Ecto neural progenitor cell (in vitro differentiated cells): ENCODE measurements around the gene MGMT.

Experiments used
- DNase-seq: peaks from one replicate; pipeline ENCODE4 v3.0.0-alpha.2; 2018; ENCODE audit warnings: low spot score

MGMT gene

DNA sequence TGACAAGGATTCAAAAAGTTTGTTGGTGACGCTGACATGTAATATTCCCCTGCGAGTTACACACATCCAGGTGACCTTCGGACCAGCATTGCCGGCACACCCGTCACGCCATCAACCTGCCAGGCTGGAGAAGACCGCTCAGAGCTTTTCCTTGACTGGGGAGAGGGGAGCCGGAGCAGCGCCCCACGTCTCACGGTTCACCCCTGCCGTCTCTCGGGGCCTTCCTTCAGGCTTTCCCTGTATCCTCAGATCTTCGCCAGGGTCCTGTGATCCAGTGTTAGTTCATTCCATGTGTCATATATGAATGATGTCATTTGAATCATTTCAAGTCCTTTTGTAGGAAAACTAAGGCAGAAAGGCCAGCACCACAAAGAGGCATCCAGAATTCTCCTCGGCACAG lies 127.8 kb downstream of the MGMT start:
- DNase-seq = no peak

DNA sequence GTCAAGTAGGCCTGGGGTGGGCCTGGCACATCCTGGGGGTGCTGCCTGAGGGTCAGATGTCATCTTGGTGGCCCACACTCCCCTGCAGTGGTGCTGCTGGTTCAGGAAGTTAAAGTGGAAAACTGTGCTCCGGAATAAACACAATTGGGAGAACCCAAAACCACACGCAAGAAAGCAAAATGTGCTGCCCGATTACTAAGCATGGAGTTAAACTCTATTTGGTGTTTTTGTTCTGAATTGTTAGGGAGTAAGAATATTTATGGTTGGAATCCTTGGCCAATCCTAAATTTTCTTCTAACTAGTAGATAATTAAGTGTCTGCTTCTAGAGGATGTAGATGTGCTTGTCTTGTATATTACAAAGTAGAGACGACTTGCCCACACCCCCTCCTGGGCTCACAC lies 131.4 kb downstream of the MGMT start:
- no peak for DNase-seq

DNA sequence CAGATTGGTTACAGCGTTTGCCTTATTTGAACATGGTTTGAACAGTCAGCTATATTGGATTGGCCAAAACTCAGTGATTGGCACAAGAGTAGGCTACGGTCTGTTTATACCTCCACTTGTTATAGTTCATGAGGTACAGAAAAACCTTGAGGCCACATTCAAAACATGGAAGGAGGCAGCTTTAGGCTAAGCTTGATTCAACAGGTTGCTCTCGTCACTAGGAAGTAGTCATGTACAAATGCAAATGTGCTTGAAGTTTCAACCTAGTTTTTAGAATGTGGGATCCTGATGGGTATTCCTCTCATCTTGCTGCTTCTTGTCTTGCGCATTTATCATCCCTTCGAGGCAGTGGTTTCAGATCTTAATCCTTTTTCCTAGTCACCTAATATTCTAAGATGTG lies 132.1 kb downstream of the MGMT start:
- DNase-seq = no peak

- no peak for DNase-seq
Observed at GRCh38 chr10:129601737-129602136, 134.7 kb downstream of the MGMT start.

DNA sequence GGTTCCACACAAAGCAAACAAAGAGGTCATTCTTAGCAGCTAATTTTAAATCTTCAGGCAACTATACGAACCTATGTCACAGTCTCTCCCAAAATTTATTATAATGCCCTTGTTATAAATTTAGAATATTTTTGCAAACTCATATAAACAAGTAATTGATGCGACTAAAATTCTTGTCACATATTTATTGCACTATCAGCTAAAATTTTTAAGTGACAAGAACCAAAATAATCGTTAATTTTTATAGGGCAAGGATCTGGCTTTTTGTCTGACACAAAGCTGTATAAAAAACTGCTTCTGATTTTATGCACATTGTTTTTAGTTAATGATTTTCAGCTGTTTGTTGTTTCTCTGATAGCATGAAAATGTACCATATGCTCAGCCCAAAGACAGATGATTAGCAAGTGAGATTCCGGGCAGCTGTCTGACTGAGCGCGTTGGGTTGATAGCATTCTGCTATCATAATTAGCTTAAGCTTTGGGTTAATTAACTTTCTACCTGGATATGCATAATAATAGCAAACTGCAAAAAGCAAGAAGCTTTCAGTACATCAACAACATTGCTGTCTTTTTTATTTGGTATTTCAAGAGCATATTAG lies 136.0 kb downstream of the MGMT start:
- DNase-seq = no peak

- no peak for DNase-seq
Observed at GRCh38 chr10:129604333-129605032, 137.4 kb downstream of the MGMT start.

DNA sequence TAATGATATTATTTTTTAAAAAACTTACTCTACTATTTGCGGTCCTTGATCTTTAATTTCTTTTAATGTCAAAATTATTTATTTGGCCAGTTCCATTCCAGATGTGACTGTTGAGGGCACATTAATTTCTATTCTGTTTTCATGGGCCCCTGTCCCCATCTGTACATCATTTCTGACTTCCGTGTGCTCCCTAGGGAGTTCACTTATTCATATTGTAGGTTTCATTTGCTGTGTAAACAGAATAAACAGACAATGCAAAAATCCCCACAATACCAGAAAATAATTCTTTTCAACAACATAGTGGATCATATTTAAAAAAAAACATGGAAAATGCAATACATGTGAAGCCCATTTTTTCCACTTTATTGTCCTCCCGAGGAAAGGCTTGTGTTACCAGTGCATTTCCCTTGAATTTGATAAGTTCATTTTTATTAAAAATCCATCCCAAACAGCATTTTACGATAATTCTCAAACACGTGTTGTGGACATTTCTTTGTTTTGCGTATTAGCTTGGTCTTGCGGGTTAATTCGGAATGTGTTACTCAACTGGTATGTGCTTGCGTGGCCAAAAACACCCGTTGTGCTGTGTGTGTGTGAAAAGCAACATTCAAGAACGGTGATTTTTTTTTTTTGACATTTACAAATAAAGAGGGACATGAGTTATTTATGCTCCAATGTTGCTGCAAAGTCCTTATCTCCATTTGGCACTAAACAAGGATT lies 138.4 kb downstream of the MGMT start:
- DNase-seq = no peak

- DNase-seq = no peak
Observed at GRCh38 chr10:129605986-129606518, 139.0 kb downstream of the MGMT start.

DNA sequence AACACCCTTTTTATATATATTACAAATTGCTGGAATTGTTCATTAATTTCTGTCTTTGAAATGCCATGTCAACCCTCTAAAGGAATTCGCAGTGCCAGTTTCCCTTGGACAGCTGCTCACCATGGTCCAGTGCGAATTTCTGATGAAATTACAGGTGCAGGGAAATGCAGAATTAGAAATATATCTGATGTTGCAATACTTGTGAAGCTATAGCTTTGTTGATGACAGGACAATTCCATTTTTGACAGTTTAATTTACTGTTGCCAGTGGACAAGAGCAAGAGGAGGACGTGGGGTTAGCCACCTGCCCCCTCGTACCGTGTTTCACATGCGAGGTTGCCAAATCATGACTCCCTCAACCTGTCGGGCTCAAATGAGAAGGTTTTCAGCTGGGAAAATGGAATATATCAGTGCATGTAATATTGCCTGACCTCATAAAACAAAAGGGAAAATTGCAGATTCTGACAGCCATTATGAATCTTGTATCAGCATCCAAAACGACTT lies 140.6 kb downstream of the MGMT start:
- no peak for DNase-seq

DNA sequence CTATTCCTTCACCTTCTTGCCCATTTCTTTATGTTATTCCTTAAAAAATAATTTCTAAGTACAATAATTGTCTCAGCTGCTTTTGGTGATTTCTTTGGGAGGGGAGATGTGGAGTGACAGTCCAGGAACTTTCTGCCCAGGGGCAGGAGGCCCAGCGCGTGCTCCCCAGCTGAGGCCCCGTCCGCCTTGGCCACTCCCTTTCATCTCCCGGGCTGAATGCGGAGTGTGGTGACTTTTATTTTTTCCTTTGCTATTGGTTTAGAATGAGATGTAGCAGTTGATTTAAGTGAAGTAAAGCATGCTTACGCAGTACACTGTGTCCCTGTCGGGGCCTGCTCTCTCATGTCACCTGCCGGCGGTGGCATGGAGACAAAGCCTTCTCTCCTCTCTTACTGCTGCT lies 141.6 kb downstream of the MGMT start:
- no peak for DNase-seq

DNA sequence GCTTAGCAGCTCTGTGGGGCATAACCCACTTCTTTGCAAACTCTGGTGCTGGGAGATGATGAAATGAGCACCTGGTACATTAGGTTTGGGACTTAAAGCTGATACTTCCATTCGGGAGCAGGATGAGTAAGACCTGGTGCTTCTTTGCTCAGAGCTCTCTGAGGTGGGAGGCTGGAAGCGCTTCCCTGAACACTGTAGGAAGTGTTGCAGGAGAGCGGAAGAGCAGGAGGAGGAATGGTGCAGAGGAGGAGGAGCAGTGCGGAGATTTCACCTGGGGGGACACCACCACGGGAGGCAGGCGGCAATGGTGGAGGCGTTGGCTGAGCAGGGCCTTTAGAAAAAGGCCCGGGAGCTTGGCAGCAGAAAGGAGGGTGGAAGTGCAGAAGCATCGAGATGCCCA lies 142.5 kb downstream of the MGMT start:
- DNase-seq = no peak

GRCh38 chr10:129612481-129613109 lies 145.6 kb downstream of the MGMT start:
- no peak for DNase-seq

- DNase-seq = no peak
Observed at GRCh38 chr10:129613377-129613980, 146.4 kb downstream of the MGMT start.

GRCh38 chr10:129614341-129614740 lies 147.3 kb downstream of the MGMT start:
- no peak for DNase-seq

DNA sequence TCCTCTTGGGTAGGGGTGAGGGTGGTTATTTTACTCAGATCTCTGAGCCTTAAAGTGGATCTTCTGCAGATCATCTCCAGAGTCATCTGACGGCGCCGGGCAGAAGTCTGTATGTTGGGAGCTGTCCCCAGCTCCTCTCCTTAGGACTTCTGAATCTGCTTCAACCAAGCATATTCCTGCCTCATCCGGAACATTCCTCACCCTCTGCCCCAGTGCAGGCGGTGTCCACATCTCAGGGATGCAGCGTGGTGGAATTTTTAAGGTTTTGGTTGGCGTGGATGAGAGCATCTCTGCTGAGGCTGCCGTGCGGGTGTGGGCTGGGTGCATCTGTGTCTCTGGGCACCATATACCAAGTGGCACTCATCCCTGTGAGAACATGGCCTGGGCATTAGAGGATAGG lies 148.3 kb downstream of the MGMT start:
- no peak for DNase-seq

DNA sequence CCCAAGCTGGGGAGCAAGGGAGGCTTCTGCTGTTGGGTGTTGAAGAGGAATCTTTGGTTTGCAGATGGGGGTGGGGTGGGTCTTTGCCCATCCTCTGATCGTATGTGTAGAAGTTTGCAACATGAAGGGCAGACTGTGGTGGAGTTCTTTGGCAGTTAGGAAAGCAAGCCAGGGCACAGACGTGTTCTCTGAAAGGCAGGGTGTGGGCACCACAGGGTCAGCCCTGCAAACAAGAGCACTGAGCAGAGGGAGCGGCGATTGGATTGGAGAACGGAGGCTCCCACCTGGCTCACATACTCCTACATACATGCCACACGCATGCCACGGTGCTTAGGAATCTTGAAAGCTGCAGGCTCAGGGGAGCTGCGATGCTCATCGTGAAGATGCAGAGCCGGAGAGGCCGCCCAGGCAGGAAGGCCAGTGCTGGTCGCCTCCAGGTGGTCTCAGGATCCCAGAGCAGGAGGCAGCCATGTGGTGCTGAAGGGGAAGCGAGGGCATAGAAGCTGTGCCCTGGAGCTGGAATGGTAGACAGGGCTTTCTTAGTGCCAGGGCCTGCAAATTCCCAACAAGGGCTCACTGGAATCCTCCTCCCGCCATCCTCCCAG lies 149.0 kb downstream of the MGMT start:
- DNase-seq = no peak

- no peak for DNase-seq
Observed at GRCh38 chr10:129617768-129618167, 150.7 kb downstream of the MGMT start.

GRCh38 chr10:129621062-129621461 lies 154.0 kb downstream of the MGMT start:
- no peak for DNase-seq

- DNase-seq = no peak
Observed at GRCh38 chr10:129621693-129622092, 154.7 kb downstream of the MGMT start.

- no peak for DNase-seq
Observed at GRCh38 chr10:129622291-129622690, 155.2 kb downstream of the MGMT start.

- no peak for DNase-seq
Observed at GRCh38 chr10:129622736-129623135, 155.7 kb downstream of the MGMT start.

DNA sequence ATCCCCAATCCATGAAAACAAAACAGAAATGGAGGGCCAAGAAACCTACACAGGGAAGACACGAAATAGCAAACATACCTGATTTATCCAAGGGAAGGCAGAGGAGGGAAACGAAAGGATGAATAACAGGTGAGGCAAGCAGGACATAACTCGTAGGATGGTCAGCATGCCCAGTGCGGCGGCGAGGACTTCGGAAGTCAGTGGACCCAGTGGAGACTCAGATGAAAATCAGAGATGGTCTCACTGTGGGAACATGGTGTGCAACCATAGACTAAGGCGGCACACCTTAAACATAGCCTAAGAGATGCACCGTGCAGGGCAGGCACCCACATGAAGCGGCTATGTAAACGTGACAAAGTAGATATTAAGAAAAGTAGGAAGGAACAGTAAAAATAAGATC lies 157.5 kb downstream of the MGMT start:
- DNase-seq = no peak
